Effector CD8-positive, alpha-beta T cell (primary cell): ENCODE data around the gene IL31RA.
A peak's percentile ranks its signal among the peaks of the same experiment; 100 is the strongest.

Source experiments
- DNase-seq: peaks from one replicate; lab custom pipeline; 2025; lab: John Stamatoyannopoulos, UW

IL31RA gene

GRCh38 chr5:55902696-55903095 is 51.5 kb downstream of the IL31RA start:
- DNase-seq: no peak

- DNase-seq: peak; percentile 3
Measured at GRCh38 chr5:55903121-55903701, 52.1 kb downstream of the IL31RA start.

GRCh38 chr5:55904152-55904551 is 53.0 kb downstream of the IL31RA start:
- no peak for DNase-seq

GRCh38 chr5:55905251-55905650 is 54.1 kb downstream of the IL31RA start:
- DNase-seq: no peak

- no peak for DNase-seq
Measured at GRCh38 chr5:55907927-55908326, 56.8 kb downstream of the IL31RA start.

GRCh38 chr5:55908804-55909203 is 57.6 kb downstream of the IL31RA start:
- DNase-seq: no peak

GRCh38 chr5:55911784-55912653 is 60.9 kb downstream of the IL31RA start:
- DNase-seq: no peak

- DNase-seq: no peak
Measured at GRCh38 chr5:55913466-55914413, 62.6 kb downstream of the IL31RA start.

GRCh38 chr5:55914971-55915370 is 63.8 kb downstream of the IL31RA start:
- no peak for DNase-seq

- no peak for DNase-seq
Measured at GRCh38 chr5:55915783-55916182, 64.6 kb downstream of the IL31RA start.

- no peak for DNase-seq
Measured at GRCh38 chr5:55916986-55917385, 65.8 kb downstream of the IL31RA start.

GRCh38 chr5:55917402-55918086 is 66.4 kb downstream of the IL31RA start:
- DNase-seq: no peak

- DNase-seq: no peak
Measured at GRCh38 chr5:55918087-55919035, 67.2 kb downstream of the IL31RA start.

GRCh38 chr5:55919625-55920024 is 68.5 kb downstream of the IL31RA start:
- no peak for DNase-seq

GRCh38 chr5:55920784-55921183 is 69.6 kb downstream of the IL31RA start:
- no peak for DNase-seq

- no peak for DNase-seq
Measured at GRCh38 chr5:55921617-55922016, 70.5 kb downstream of the IL31RA start.

GRCh38 chr5:55923177-55923771 is 72.1 kb downstream of the IL31RA start:
- DNase-seq: no peak

- no peak for DNase-seq
Measured at GRCh38 chr5:55923865-55924500, 72.8 kb downstream of the IL31RA start.

GRCh38 chr5:55924744-55925143 is 73.6 kb downstream of the IL31RA start:
- no peak for DNase-seq

GRCh38 chr5:55925181-55925580 is 74.0 kb downstream of the IL31RA start:
- no peak for DNase-seq
